Measurements from ENCODE around the gene CLRN3.

Gene CLRN3

DNA sequence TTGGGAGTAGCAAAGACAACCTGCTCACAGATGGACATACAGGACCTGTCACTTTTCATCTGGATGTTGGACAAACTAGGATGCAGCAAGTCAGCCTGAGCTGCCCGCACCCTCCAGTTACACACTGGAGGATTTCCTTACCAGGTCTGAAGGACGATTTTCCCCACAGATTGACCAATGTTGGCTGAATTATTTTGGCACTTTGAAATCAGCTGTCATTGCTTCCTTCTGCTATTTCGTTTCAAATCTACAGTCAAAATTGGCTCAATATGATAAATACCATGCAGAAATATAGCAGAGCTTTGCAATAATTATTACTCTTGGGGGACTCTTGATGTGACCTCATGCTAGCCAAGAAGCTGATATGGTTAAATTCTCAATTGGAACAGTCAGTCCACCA lies 2.5 kb downstream of the CLRN3 start:
- no peak for DNase-seq (ENCODE audit: low spot score)
- CTCF ChIA-PET = interaction anchor here (0.6 to 1.6 kb wide), 2 partner anchors 39 to 121 kb away, joined by 4 to 5 read pairs; no protein-coding TSS in a partner anchor
- POLR2A ChIA-PET (ENCODE audit: low non-redundant PET) = no interaction called here
- no peak overlapping the region for H3K27ac ChIP-seq
- TF ChIP-seq, protein P1, sequence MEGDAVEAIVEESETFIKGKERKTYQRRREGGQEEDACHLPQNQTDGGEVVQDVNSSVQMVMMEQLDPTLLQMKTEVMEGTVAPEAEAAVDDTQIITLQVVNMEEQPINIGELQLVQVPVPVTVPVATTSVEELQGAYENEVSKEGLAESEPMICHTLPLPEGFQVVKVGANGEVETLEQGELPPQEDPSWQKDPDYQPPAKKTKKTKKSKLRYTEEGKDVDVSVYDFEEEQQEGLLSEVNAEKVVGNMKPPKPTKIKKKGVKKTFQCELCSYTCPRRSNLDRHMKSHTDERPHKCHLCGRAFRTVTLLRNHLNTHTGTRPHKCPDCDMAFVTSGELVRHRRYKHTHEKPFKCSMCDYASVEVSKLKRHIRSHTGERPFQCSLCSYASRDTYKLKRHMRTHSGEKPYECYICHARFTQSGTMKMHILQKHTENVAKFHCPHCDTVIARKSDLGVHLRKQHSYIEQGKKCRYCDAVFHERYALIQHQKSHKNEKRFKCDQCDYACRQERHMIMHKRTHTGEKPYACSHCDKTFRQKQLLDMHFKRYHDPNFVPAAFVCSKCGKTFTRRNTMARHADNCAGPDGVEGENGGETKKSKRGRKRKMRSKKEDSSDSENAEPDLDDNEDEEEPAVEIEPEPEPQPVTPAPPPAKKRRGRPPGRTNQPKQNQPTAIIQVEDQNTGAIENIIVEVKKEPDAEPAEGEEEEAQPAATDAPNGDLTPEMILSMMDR (conservative IDR thresholded peaks at IDR 0.05; ENCODE audit: low read depth) = no peak

DNA sequence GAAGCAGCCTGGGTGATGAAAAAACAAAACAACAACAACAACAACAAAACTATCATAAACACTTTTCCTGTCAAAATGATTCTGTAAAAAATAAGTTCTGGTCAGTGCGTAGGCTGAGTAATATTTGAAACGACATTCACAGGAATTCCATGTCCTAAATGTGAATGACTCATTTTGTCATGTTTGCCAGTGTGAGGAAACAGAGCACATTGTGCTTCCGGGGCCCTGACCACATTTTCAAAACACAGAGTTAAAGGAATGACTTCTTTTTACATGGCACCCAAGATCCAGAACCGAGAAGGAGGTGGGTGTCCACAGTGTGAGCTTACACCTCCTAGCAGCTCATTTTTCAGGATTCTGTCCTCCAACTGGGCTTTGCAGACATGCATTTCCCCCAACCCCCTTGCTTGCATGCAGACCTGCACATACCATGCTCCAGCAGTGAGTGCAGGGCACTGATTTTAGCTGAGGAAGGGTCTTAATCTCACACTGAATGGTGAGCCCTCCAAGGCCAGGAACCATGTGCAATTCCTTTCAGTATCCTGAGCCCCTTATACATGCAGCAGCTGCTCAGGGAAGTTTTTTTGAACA lies 3.0 kb downstream of the CLRN3 start:
- CTCF ChIA-PET = interaction anchor here (0.6 to 1.6 kb wide), 4 partner anchors 16 to 175 kb away, joined by 3 to 5 read pairs (median 4); no protein-coding TSS in a partner anchor
- peak; percentile 62 for DNase-seq (ENCODE audit: low spot score)
- H3K27ac ChIP-seq = peak overlapping the region; percentile 21; the same call in 1 of the 2 replicates
- TF ChIP-seq, protein P1 (conservative IDR thresholded peaks at IDR 0.05; ENCODE audit: low read depth) = no peak
- POLR2A ChIA-PET (ENCODE audit: low non-redundant PET) = no interaction called here

DNA sequence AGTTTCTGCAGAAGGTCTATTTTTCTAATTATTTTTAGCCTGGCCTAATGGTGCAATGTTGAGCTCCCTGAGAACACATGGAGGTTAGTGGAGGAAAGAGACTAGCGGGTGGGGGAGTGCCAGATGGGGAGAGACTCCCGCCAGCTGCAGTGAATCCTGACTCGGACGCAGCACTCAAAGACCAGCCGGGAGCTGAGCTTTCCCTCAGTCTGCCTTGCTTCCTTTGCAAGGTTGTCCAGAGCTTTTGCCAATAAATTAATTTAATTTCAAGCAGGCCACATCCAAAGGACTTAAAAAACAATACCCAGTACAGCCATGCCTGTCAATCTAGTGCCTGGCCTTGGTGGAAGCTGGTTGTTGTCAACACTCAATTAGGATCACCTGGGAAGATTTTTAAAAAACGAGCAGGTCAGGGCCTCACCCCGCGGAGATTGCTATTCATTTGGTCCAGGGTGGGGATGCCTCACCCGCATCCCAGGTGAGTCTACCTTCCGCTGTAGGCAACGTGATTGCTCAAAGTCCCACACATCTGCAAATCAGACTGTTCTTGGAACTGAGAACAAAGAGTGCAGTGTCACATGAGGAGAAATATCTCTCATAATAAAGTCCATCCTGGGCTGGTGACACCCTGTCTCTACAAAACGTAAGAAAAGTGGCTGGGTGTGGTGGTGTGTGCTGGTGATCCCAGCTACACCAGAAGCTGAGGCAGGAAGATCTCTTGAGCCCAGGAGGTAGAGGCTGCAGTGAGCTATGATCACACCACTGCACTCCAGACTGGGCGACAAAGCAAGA lies 4.0 kb downstream of the CLRN3 start:
- TF ChIP-seq, protein P1 (conservative IDR thresholded peaks at IDR 0.05; ENCODE audit: low read depth) = no peak
- peak overlapping the region; percentile 21; the same call in 1 of the 2 replicates for H3K27ac ChIP-seq
- ChIA-PET POLR2A (ENCODE audit: low non-redundant PET) (no interaction called here), CTCF (interaction anchor here (0.6 to 0.8 kb wide), 2 partner anchors 15 to 157 kb away, joined by 3 to 4 read pairs; no protein-coding TSS in a partner anchor)
- no peak for DNase-seq (ENCODE audit: low spot score)

DNA sequence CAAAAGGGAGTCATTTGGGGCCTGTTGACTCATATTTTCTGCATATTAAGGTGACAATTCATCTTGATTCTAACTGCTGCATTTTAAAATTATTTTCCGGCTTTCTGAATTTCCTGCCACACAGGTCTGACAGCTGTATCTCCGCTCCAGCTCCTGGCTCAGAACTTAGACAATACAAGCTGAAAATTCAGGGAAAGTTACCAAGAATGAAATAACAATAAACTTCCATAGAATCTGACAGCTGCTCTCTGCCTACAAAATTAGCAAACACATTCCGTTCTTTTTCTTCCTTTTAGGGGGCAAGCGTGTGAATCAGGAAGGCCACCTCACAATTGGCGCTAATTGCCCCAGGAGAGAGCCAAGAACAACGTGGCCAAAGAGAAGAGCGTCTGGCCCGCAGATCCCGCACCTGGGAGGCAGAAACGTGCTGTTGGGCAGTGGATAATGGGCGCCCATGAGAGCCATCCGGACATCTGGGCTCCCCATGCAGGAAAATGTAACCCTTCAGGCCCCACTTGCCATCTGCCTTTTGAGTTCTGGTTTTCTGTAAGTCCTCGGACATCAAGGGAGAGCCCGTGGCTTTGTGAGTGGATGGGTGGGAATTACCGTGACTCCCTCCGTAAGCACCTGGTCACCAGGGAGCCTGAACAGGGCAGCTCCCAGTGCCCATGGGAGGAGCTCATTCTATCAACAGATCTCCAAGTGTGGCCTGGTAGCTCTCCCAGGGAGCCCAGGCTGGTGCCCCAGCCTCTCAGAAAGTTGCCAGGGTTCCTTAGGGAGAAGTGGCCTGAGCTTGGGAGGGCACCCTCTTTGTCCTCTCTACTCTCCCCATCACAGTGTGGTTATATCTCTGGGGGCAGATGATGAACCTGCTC lies 5.0 kb downstream of the CLRN3 start:
- TF ChIP-seq, protein P1 (conservative IDR thresholded peaks at IDR 0.05; ENCODE audit: low read depth) = no peak
- ChIA-PET CTCF (interaction anchor here (0.6 to 0.7 kb wide), 2 partner anchors 19 to 113 kb away, joined by 3 read pairs; partner anchors contain the start of gene PTPRE), POLR2A (ENCODE audit: low non-redundant PET) (no interaction called here)
- DNase-seq (ENCODE audit: low spot score) = no peak
- H3K27ac ChIP-seq = no peak overlapping the region

DNA sequence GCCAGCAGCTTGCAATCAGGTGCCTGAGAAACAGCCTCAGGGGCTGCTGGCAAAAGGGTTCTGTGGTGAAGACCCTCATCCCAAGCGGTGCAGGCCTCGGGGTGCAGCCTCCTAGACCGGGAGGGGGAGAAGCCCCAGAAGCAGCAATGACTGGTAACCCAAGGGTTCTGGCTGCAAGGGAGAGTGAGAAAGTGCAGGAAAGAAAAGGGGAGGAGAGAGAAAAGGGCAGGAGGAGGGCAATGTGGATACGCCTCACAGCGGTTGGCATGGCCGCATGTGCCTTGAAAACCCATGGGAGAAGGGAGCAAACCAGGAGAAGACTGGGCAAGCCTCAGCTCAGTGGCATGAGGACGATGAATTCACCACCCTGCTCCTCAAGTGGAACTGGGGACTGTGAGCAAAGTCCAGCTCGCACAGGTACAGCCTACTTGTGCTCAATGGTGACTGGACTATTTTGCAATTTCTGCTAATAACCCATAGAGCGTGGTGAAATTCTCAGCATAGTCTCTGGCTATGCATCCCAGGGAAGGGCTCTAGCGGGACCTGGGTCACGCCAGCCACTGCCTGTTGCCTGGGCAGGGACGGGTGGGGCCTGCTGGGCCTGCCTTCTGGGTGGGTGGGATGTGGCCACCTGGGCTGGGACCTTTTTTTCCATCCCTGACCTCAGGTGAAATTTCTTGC lies 6.2 kb downstream of the CLRN3 start:
- TF ChIP-seq, protein P1 (conservative IDR thresholded peaks at IDR 0.05; ENCODE audit: low read depth) = no peak
- DNase-seq (ENCODE audit: low spot score) = no peak
- ChIA-PET POLR2A (ENCODE audit: low non-redundant PET) (no interaction called here), CTCF (interaction anchor here (0.6 to 0.9 kb wide), 2 partner anchors 11 to 72 kb away, joined by 3 read pairs; no protein-coding TSS in a partner anchor)
- H3K27ac ChIP-seq = no peak overlapping the region

Data from RWPE1 (cell line).